Liver (tissue), 9 donors: ENCODE measurements around the gene KRTAP5-3. TPM values are rescaled to one million over a fixed set of nuclear protein-coding genes. Genes with fewer than 3 reads are reported as not detected.

ENCODE experiments used
- DNase-seq: peaks from one replicate; pipeline ENCODE4 v3.0.0-alpha.2; 2017; ENCODE audit warnings: low spot score
- H3K27ac ChIP-seq, 2 donors: one replicate each; pipeline ENCODE4 v1.7.0; 2013; ENCODE audit warnings: inconsistent platforms in 2 of 2, low read length in 2 of 2, control low read depth in 1 of 2, low read depth in 1 of 2, mild to moderate bottlenecking in 1 of 2
- H3K27me3 ChIP-seq, 4 donors: one replicate each; pipeline versions ENCODE4 v1.6.1 to v1.7.0; 2013; ENCODE audit warnings: low read length in 3 of 4, inconsistent platforms in 1 of 4, mild to moderate bottlenecking in 1 of 4, moderate library complexity in 1 of 4; ENCODE audit not compliant: control insufficient read depth in 4 of 4, insufficient read depth in 4 of 4
- H3K36me3 ChIP-seq, 4 donors: one replicate each; pipeline versions ENCODE4 v1.6.1 to v1.7.0; 2013; ENCODE audit warnings: low read length in 3 of 4, mild to moderate bottlenecking in 3 of 4, low read depth in 1 of 4, moderate library complexity in 1 of 4; ENCODE audit not compliant: control insufficient read depth in 4 of 4, insufficient read depth in 3 of 4
- H3K4me1 ChIP-seq, 4 donors: one replicate each; pipeline versions ENCODE4 v1.6.1 to v1.7.0; 2013; ENCODE audit warnings: low read length in 3 of 4, mild to moderate bottlenecking in 3 of 4, moderate library complexity in 1 of 4; ENCODE audit not compliant: control insufficient read depth in 4 of 4, insufficient read depth in 4 of 4
- H3K4me3 ChIP-seq, 3 donors: one replicate each; pipeline versions ENCODE4 v1.6.1 to v1.7.0; 2013; ENCODE audit warnings: low read length in 3 of 3, control low read depth in 1 of 3, low read depth in 1 of 3, mild to moderate bottlenecking in 1 of 3
- H3K9ac ChIP-seq, 2 donors: one replicate each; pipeline ENCODE4 v1.7.0; 2013; ENCODE audit warnings: low read length in 2 of 2, mild to moderate bottlenecking in 2 of 2, moderate library complexity in 2 of 2, control low read depth in 1 of 2, low read depth in 1 of 2
- H3K9me3 ChIP-seq, 4 donors: one replicate each; pipeline versions ENCODE4 v1.6.1 to v1.7.0; 2013; ENCODE audit warnings: low read length in 3 of 4; ENCODE audit not compliant: control insufficient read depth in 4 of 4
- EGR1 ChIP-seq, 2 donors: IDR thresholded peaks; 2 replicates each; pipeline ENCODE4 v1.6.1; 2016 to 2018; ENCODE audit warnings: antibody characterized with exemption in 2 of 2, low read depth in 2 of 2
- FOXA1 ChIP-seq: IDR thresholded peaks from 2 replicates; pipeline ENCODE4 v1.6.1; 2016; ENCODE audit warnings: antibody characterized with exemption
- FOXA2 ChIP-seq: IDR thresholded peaks from 2 replicates; pipeline ENCODE4 v1.6.1; 2016; ENCODE audit warnings: antibody characterized with exemption
- GABPA ChIP-seq, 2 donors: IDR thresholded peaks in 1 of 2; conservative IDR thresholded peaks in 1 of 2; 2 replicates each; pipeline ENCODE4 v1.6.1; 2016; ENCODE audit warnings: antibody characterized with exemption in 2 of 2, mild to moderate bottlenecking in 1 of 2, moderate library complexity in 1 of 2
- HNF4A ChIP-seq, 2 donors: conservative IDR thresholded peaks; 2 replicates each; pipeline ENCODE4 v1.6.1; 2016; ENCODE audit warnings: antibody characterized with exemption in 2 of 2, mild to moderate bottlenecking in 2 of 2
- HNF4G ChIP-seq: IDR thresholded peaks from 2 replicates; pipeline ENCODE4 v1.6.1; 2016; ENCODE audit warnings: antibody characterized with exemption
- JUND ChIP-seq, 2 donors: IDR thresholded peaks; 2 replicates each; pipeline ENCODE4 v1.6.1; 2016; ENCODE audit warnings: antibody characterized with exemption in 2 of 2
- NR2F2 ChIP-seq: IDR thresholded peaks from 2 replicates; pipeline ENCODE4 v1.6.1; 2016; ENCODE audit warnings: antibody characterized with exemption
- RAD21 ChIP-seq, 2 donors: IDR thresholded peaks; 2 replicates each; pipeline ENCODE4 v1.6.1; 2016; ENCODE audit warnings: antibody characterized with exemption in 2 of 2, mild to moderate bottlenecking in 2 of 2
- RXRA ChIP-seq, 2 donors: IDR thresholded peaks; 2 replicates each; pipeline ENCODE4 v1.6.1; 2017 to 2018; ENCODE audit warnings: antibody characterized with exemption in 2 of 2, mild to moderate bottlenecking in 1 of 2
- SP1 ChIP-seq: IDR thresholded peaks from 2 replicates; pipeline ENCODE4 v1.6.1; 2018; ENCODE audit warnings: antibody characterized with exemption, mild to moderate bottlenecking
- TAF1 ChIP-seq: conservative IDR thresholded peaks from 2 replicates; pipeline ENCODE4 v1.6.1; 2016; ENCODE audit warnings: antibody characterized with exemption, mild to moderate bottlenecking
- YY1 ChIP-seq: IDR thresholded peaks from 2 replicates; pipeline ENCODE4 v1.6.1; 2016; ENCODE audit warnings: antibody characterized with exemption, mild to moderate bottlenecking
- ZBTB33 ChIP-seq: IDR thresholded peaks from 2 replicates; pipeline ENCODE4 v1.6.1; 2016; ENCODE audit warnings: antibody characterized with exemption
- WGBS: extraction: QIAGEN DNeasy Blood & Tissue Kit; methylation state at CpG from one replicate; pipeline ENCODE4 v1.1.7; 2013; 5-methylcytosine and 5-hydroxymethylcytosine counted together
- polyA plus RNA-seq, 2 donors: library from polyadenylated mRNA; stranded (reverse) in 1 of 2; unstranded in 1 of 2; fragments of 200-250 nt in 1 of 2; fragments of >200 nt in 1 of 2; fragmentation: Nextera tagmentation in 1 of 2; extraction: Ambion mirVana in 1 of 2; gene quantifications; one replicate each; pipeline versions ENCODE4 v1.2.1 to v1.2.3, GENCODE V29; 2013 to 2015
- total RNA-seq, 2 donors: library from RNA; depleted of rRNA; stranded (reverse); fragments of >200 nt; gene quantifications; one replicate each; pipeline ENCODE4 v1.2.3, GENCODE V29; 2014
- TF ChIP-seq, protein P1 (sequence below): IDR thresholded peaks from 2 replicates; pipeline ENCODE4 v1.6.1; 2016; ENCODE audit warnings: antibody characterized with exemption
- TF ChIP-seq, protein P2 (sequence below): IDR thresholded peaks from 2 replicates; pipeline ENCODE4 v1.6.1; 2016; ENCODE audit warnings: antibody characterized with exemption, mild to moderate bottlenecking
- TF ChIP-seq, protein P3 (sequence below): IDR thresholded peaks from 2 replicates; pipeline ENCODE4 v1.6.1; 2016; ENCODE audit warnings: antibody characterized with exemption
- TF ChIP-seq, protein P4 (sequence below): fragments of 150-350 bp; IDR thresholded peaks from 2 replicates; pipeline ENCODE4 v1.5.1; 2017; ENCODE audit warnings: improper control_type of control experiment, low read depth, low read length; ENCODE audit not compliant: missing input control
- donor health status: healthy.
- donor health status: healthy.
- donor health status: healthy.
- donor health status: healthy.
- donor health status: healthy.

The KRTAP5-3 gene
- total and polyA plus RNA-seq, 4 donors, result not detected

DNA sequence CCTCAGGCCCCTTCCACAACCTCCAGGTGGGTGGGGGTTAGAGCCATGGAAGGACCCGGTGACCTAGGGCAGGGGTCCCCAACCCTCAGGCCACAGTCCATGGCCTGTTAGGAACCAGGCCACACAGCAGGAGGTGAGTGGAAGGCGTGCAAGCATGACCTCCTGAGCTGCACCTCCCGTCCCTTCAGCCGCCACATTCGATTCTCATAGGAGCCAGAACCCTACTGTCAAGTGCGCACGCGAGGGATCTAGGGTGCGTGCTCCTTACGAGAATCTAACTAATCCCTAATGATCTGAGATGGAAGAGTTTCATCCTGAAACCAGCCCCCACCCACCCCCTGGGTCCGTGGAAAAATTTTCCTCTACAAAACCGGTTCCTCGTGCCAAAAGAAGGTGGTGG is 17.3 kb upstream of the KRTAP5-3 start:
- Histone ChIP-seq H3K4me1 (peaks cover 0 to 6% (median 0%) of the 10 kb centered on the region in 4 donors), H3K4me3 (no peak overlapping the region), H3K9ac (no peak overlapping the region), H3K27ac (no peak overlapping the region), H3K9me3 (no peaks in the 10 kb centered on the region), H3K36me3 (no peaks in the 10 kb centered on the region), H3K27me3 (peaks cover 0 to 7% (median 0%) of the 10 kb centered on the region in 4 donors)
- DNase-seq, result no peak
- WGBS, result 87% methylated on average over 13 of the region's 13 CpGs
- no peak for TF ChIP-seq HNF4G
- no peak for TF ChIP-seq EGR1 (IDR thresholded peaks at IDR 0.05; ENCODE audit: low read depth in 2 of 2)
- TF ChIP-seq FOXA1, result no peak
- TF ChIP-seq, protein P1, sequence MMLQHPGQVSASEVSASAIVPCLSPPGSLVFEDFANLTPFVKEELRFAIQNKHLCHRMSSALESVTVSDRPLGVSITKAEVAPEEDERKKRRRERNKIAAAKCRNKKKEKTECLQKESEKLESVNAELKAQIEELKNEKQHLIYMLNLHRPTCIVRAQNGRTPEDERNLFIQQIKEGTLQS, result no peak
- TF ChIP-seq, protein P2, sequence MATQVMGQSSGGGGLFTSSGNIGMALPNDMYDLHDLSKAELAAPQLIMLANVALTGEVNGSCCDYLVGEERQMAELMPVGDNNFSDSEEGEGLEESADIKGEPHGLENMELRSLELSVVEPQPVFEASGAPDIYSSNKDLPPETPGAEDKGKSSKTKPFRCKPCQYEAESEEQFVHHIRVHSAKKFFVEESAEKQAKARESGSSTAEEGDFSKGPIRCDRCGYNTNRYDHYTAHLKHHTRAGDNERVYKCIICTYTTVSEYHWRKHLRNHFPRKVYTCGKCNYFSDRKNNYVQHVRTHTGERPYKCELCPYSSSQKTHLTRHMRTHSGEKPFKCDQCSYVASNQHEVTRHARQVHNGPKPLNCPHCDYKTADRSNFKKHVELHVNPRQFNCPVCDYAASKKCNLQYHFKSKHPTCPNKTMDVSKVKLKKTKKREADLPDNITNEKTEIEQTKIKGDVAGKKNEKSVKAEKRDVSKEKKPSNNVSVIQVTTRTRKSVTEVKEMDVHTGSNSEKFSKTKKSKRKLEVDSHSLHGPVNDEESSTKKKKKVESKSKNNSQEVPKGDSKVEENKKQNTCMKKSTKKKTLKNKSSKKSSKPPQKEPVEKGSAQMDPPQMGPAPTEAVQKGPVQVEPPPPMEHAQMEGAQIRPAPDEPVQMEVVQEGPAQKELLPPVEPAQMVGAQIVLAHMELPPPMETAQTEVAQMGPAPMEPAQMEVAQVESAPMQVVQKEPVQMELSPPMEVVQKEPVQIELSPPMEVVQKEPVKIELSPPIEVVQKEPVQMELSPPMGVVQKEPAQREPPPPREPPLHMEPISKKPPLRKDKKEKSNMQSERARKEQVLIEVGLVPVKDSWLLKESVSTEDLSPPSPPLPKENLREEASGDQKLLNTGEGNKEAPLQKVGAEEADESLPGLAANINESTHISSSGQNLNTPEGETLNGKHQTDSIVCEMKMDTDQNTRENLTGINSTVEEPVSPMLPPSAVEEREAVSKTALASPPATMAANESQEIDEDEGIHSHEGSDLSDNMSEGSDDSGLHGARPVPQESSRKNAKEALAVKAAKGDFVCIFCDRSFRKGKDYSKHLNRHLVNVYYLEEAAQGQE, result no peak
- TF ChIP-seq RAD21 (IDR thresholded peaks at IDR 0.05), result no peak
- no peak for TF ChIP-seq GABPA (IDR thresholded peaks at IDR 0.05 in 1 of 2, conservative IDR thresholded peaks at IDR 0.05 in 1 of 2)
- TF ChIP-seq, protein P3, sequence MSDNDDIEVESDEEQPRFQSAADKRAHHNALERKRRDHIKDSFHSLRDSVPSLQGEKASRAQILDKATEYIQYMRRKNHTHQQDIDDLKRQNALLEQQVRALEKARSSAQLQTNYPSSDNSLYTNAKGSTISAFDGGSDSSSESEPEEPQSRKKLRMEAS, result no peak
- TF ChIP-seq NR2F2, result no peak
- TF ChIP-seq YY1, result no peak
- no peak for TF ChIP-seq FOXA2
- TF ChIP-seq ZBTB33, result no peak
- TF ChIP-seq HNF4A (conservative IDR thresholded peaks at IDR 0.05), result no peak
- TF ChIP-seq, protein P4, sequence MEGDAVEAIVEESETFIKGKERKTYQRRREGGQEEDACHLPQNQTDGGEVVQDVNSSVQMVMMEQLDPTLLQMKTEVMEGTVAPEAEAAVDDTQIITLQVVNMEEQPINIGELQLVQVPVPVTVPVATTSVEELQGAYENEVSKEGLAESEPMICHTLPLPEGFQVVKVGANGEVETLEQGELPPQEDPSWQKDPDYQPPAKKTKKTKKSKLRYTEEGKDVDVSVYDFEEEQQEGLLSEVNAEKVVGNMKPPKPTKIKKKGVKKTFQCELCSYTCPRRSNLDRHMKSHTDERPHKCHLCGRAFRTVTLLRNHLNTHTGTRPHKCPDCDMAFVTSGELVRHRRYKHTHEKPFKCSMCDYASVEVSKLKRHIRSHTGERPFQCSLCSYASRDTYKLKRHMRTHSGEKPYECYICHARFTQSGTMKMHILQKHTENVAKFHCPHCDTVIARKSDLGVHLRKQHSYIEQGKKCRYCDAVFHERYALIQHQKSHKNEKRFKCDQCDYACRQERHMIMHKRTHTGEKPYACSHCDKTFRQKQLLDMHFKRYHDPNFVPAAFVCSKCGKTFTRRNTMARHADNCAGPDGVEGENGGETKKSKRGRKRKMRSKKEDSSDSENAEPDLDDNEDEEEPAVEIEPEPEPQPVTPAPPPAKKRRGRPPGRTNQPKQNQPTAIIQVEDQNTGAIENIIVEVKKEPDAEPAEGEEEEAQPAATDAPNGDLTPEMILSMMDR, result no peak
- no peak for TF ChIP-seq JUND (IDR thresholded peaks at IDR 0.05)
- no peak for TF ChIP-seq RXRA (IDR thresholded peaks at IDR 0.05)
- TF ChIP-seq TAF1, result no peak
- TF ChIP-seq SP1, result no peak
